Stimulated activated CD4-positive, alpha-beta T cell treated with anti-CD3 and anti-CD28 coated beads, Interleukin-15, amount 100 ng/mL, for 1 hour (primary cell): ENCODE data around the gene SLAIN2.
"Not testable (repeated sequence)": the region's sequence is repeated elsewhere in the genome, so short reads cannot be mapped to it uniquely, and the experiment has no call there.

Source experiments
- DNase-seq, 2 donors: peaks; one replicate each; pipeline ENCODE4 v3.0.0-alpha.2; 2020; ENCODE audit warnings: low read depth in 1 of 2, low spot score in 1 of 2

SLAIN2 gene

GRCh38 chr4:48436318-48436717 lies 95.0 kb downstream of the SLAIN2 start:
- DNase-seq = no peak

- no peak for DNase-seq
These were observed 98.7 kb downstream of the SLAIN2 start for GRCh38 chr4:48439988-48440387.

DNA sequence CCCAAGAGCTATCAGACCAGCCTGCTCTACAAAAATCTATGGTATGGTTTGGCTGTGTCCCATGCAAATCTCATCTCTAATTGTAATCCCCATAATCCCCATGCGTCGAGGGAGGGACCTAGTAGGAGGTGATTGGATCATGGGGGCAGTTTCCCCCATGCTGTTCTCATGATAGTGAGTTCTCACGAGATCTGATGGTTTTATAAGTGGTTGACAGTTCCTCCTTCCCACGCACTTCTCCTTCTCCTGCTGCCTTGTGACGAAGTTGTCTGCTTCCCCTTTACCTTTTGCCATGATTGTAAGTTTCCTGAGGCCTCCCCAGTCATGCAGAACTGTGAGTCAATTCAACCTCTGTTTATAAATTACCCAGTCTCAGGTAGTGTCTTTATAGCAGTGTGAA lies 99.6 kb downstream of the SLAIN2 start:
- not testable (repeated sequence) for DNase-seq

GRCh38 chr4:48445704-48446103 lies 104.4 kb downstream of the SLAIN2 start:
- no peak for DNase-seq

- no peak for DNase-seq
These were observed 105.3 kb downstream of the SLAIN2 start for GRCh38 chr4:48446642-48447041.

- no peak for DNase-seq
These were observed 107.8 kb downstream of the SLAIN2 start for GRCh38 chr4:48449151-48449550.

- no peak for DNase-seq
These were observed 109.4 kb downstream of the SLAIN2 start for GRCh38 chr4:48450740-48451139.

DNA sequence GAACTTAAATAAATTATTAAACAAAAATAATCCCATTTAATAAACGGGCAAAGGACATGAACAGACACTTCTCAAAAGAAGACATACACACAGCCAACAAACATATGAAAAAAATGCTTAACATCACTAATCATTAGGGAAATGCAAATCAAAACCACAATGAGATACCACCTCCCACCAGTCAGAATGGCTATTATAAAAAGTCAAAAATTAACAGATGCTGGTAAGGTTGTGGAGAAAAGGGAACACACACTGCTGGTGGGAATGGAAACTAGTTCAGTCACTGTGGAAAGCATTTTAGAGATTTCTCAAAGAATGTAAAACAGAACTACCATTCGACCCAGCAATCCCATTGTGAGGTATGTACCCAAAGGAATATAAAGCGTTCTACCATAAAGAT lies 110.3 kb downstream of the SLAIN2 start:
- not testable (repeated sequence) for DNase-seq

GRCh38 chr4:48454591-48454990 lies 113.3 kb downstream of the SLAIN2 start:
- DNase-seq = no peak

GRCh38 chr4:48461000-48461399 lies 119.7 kb downstream of the SLAIN2 start:
- no peak for DNase-seq

DNA sequence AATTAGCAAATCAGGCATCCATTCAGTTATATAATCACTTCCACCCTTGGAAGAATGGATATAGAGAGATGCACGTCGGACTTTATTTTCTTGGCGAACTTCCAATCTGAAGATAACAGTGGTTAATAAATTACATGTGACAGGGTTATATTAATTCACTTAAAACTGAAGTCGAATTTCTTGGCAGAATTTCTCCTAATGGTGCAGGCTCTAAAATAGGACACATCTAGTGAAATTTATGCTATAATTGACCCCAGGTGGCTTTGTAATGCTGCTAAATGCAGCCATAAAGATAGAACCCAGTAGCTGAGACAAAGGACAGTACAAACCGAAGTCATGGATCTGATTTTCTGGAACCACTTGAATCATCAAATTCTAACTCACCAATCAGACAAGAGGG lies 121.0 kb downstream of the SLAIN2 start:
- no peak for DNase-seq

GRCh38 chr4:48467442-48467841 lies 126.1 kb downstream of the SLAIN2 start:
- DNase-seq = no peak

DNA sequence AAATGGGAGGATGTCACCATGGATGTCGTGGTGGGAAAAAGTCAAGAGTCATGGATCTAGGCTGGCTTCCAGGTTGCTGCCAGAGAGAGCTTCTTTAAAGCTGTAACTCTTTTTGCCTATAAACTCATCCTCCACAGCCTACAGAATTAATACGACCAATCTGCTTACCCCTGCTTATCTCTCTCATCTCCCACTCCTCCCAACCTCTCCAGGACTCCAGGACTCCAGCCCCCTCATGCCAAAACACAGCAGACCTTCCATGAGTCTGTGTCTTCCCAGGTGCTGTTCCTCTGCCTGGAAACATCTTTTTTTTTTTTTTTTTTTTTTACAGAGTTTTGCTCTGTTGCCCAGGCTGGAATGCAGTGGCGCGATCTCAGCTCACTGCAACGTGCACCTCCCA lies 126.6 kb downstream of the SLAIN2 start:
- no peak for DNase-seq

- no peak for DNase-seq
These were observed 128.8 kb downstream of the SLAIN2 start for GRCh38 chr4:48470137-48470536.

GRCh38 chr4:48470570-48470969 lies 129.2 kb downstream of the SLAIN2 start:
- DNase-seq = no peak

DNA sequence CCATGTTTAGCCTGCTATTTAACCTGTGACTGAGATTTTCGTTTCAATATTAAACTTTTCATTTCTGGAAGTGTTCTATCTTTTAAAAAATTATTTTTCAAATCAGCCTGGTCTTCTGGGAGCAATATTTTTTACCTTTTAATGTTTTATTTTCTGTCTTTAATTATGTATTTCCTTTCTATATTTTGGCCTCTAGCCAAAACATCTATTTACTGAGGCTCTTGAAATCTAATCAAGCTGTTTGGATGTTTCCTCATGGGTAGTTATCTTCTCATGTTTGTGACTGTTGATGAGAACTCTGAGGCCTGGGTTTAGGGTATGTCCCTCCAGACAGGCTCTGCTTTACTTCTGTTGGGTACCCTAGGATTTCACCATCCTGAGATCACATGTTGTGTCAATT lies 131.5 kb downstream of the SLAIN2 start:
- no peak for DNase-seq

- DNase-seq = no peak
These were observed 134.4 kb downstream of the SLAIN2 start for GRCh38 chr4:48475770-48476169.
